ENCODE data around the gene CDKL1. TPM values are rescaled to one million over a fixed set of nuclear protein-coding genes. Genes with fewer than 3 reads are reported as not detected.
"Not testable (repeated sequence)": the region's sequence is repeated elsewhere in the genome, so short reads cannot be mapped to it uniquely, and the experiment has no call there.

The CDKL1 gene
- polyA plus RNA-seq, 10 donors: 2.6 to 7.5 (median 4.9) TPM

DNA sequence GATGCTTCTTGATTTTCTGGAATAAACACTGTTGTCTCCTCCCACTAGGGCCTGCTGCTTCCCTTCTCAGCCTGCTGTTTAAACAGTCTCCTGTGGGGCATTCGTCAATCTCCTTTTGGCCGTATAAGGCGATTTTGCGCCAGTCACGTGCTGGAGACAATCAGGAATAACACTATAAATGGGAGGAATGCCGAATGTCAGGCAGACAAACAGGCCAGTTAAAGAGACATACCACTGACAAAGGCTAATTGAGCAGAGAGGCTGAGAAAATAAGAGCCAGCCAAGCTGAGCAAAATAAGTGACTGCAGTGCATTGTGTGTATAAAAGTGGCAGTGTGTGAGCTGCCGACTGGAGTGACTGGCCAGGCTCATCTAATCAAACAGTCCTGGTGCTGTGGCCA is 61.3 kb downstream of the CDKL1 start:
- peak; percentile 81 to 92 (median 83) for DNase-seq

DNA sequence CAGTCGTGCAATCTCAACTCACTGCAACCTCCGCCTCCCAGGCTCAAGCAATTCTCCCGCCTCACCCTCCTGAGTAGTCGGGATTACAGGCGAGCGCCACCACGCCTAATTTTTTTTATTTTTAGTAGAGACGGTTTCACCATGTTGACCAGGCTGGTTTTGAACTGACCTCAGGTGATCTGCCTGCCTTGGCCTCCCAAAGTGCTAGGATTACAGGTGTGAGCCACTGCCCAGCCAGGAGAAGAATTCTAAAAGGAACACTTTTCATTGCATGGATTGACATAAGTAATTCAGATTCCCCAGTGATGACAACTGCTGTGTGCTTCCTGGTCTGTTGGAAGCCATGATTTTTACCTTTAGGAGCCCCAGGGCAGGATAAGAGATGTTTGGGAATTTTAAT is 62.5 kb downstream of the CDKL1 start:
- no peak for DNase-seq

DNA sequence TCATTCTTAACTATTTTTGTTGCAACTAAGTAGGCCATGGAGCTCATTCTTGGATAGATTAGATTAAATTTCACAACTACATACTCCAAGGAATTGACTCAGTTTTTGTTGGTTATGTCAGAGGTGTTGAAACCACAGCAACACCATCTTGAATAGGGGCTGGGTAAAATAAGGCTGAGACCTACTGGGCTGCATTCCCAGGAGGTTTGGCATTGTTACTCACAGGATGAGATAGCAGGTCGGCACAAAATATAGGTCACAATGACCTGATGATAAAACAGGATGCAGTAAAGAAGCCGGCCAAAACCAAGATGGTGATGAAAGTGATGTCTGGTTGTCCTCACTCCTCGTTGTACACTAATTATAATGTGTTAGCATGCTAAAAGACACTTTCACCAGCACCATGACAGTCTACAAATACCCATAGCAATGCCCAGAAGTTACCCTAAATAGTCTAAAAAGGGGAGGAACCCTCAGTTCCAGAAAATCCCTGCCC is 63.6 kb downstream of the CDKL1 start:
- DNase-seq: peak in 2 of 3 donors; percentile 22 to 78

DNA sequence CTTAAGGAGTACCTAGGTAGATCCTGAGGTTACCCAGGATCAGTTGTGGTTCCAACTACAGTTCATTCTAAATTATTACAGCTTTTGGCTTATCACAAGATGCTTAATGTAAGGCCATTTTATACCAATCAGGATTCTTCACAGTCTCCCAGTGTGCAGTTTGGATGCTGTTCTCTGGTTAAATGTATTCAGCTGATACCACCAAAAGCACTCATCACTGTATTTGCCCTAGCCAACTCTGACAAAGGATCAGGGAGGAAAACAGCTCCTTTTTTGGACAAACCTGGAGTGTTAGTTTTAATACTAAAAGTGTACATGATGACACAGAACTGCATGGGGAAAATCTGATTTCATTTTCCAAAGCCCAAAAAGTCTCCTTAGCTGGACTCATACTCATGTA is 65.1 kb downstream of the CDKL1 start:
- no peak for DNase-seq

DNA sequence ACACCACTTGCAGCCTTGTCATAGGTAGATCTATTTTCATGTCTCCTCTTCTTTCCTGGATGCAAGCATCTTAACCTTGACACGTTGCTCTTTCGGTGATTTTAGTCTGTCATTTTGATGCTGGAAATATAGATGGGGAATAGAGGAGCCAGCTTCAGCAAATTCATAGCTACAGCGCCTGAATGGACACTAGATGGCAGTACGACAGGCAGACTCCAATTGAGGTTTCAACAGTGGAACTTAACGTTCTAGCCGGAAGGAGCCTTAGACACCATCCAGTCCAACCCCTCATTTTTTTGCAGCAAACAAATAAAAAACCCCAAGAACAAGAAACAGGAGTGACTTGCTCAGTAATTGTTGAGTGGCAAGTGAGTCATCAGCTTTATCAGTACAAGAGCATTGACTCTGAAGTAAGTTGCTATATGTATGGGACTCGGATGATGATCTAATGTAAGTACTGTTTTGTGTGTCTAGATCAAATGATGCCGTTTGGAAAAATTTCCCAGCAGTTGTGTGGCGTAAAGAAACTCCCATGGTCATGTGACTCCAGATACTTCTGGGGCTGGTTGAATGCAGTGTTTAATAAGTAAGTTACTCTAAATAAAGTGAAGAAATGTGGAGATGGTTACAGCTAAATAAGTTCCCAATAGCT is 75.5 kb downstream of the CDKL1 start:
- peak; percentile 87 to 94 (median 88) for DNase-seq

DNA sequence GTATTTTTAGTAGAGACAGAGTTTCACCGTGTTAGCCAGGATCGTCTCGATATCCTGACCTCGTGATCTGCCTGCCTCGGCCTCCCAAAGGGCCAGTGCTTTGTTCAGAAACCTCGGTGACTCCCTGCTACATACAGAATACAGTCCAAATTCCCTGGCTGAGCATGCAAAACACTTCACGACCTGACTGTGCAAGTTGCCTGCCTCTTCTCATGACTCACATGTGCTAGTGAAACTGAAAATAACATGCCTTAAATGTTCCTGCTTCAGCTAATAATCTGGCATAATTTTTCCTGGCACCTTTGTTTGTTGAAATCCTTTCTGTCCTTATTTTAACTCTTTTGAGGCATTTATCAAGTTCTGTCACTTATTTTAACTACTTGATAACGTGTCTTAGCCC is 76.4 kb downstream of the CDKL1 start:
- no peak for DNase-seq

DNA sequence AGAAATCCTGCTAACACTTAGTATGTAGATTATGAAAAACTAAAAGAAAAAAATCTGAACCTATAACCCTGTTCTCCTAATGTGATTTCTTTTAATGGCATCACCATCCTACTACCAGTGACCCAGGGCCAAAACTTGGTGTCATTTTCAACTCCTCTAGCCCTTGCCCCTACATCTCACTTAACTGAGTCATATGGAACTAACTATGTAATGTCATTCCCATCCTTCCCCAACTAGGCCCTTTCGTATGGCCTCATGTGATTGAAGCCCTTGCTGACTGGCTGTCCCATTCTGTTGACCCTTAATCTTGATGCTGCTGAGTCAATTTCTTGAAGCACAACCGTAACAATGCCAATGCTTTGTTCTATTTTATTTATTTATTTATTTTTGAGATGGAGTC is 77.0 kb downstream of the CDKL1 start:
- no peak for DNase-seq

DNA sequence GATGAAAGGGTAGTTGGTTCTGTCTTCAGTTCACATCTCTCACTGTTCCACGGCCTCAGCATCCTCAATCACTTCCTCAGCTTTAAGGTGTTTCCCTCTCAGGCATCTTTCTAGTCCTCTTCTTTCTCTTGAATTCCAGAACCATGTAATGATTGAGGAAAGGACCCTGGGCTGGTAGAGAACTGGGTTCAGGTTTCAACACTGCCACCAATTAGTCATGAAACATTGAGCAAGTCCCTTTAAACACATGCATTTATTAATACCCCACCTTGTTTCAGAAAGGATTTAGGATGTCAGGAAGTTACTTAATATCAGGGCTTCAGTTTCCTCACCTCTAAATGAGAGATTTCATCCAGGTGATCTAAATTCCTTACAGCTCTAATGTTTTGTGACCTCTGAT is 77.4 kb downstream of the CDKL1 start:
- DNase-seq: no peak

DNA sequence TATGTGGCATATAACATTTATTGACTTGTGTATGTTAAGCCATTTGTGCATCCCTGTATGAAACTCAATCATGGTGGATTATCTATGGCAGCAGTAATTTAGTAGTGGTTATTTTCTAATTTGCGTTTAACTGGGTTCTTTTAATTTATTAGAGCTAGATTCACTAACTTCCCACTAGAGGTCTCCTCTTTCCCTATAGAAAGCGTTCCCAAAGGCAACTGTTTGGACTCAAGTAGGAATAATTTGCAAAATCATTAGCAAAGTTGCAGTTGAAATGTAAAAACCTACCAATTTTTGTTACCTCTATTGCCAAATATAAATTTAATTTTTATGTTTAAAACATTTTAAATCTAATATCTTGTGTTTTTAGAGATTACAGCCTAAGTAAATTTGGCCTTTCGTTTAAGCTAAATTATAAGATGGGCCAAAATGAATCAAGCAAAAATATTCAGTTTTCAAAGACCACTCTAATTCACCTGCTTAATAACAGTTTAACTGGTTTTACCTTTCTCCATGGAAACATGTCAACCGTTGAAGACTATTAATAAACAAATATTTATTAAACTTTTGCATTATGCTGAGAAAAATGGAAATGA is 78.6 kb downstream of the CDKL1 start:
- DNase-seq: peak; percentile 22 to 53 (median 34)

DNA sequence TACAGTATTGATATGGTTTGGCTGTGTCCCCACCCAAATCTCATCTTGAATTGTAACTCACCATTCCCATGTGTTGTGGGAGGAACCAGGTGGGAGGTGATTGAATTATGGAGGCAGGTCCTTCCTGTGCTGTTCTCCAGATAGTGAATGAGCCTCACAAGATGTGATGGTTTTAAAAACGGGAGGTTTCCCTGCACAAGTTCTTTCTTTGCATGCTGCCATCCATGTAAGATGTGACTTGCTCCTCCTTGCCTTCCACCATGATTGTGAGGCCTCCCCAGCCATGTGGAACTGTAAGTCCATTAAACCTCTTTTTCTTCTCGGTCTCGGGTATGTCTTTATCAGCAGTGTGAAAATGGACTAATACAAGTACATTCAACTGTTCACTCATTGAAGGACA is 82.6 kb downstream of the CDKL1 start:
- DNase-seq: not testable (repeated sequence)

DNA sequence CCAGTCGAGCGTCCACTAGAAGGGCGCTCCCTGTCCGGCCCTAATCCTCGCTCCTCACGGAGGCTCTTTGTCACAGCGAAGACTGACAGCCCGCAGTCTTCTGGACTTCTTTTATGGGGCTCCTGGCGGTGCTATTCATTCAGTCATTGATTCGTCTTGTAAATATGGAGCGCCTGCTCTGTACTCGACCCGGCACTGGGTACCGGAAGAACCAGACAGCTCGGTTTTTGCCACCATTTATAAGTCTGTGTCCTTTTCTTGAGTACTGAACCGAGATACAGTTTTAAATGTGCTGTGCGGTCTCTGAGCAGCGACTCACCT is 84.0 kb downstream of the CDKL1 start:
- no peak for DNase-seq

DNA sequence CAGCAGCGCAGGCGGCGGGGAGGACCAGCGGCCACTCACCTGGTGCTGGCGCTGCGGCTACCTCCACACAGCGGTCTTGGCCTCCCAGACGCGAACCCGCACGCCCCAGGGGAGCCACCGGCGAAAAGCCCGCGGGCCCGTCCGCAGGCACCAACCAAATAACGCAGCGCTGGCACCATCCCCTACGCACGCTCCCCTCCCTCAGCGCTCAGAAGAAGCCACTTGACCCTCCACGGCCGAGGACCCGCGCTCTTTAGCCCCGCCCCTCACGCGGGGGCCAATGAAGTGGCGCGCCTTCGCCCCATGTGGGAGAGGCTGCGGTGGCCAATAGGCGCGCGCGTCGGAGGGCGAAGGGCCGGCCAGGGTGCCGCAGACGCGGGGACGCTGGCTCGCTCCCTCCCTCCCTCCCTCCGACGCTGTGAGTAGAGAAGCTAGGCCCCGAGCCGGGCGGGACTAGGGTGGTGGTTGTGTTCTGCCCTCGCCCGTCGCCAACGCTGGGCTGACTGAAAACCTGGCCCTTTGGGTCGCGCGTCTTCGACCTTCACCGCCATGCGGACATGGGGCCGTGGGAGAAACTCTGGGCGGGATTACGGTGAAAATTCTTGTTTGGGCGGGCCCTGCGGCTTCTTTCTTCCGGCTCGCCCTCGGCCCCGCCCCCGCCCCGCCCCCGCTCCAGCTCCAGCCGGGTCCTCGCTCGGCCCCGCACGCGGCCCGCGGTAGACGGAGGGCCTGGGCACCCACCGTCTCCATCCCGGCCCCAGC is 84.5 kb downstream of the CDKL1 start, which contains the start of the genes DMAC2L and L2HGDH:
DMAC2L (plus strand) TSS at position 353 of the 762 bp plus-strand sequence. CDS start 9,164 bp downstream, outside the sequence.
L2HGDH (minus strand) TSS at position 258 of the 762 bp plus-strand sequence; CDS start at position 179, 79 bp downstream.
- peak; percentile 94 to 98 (median 94) for DNase-seq

DNA sequence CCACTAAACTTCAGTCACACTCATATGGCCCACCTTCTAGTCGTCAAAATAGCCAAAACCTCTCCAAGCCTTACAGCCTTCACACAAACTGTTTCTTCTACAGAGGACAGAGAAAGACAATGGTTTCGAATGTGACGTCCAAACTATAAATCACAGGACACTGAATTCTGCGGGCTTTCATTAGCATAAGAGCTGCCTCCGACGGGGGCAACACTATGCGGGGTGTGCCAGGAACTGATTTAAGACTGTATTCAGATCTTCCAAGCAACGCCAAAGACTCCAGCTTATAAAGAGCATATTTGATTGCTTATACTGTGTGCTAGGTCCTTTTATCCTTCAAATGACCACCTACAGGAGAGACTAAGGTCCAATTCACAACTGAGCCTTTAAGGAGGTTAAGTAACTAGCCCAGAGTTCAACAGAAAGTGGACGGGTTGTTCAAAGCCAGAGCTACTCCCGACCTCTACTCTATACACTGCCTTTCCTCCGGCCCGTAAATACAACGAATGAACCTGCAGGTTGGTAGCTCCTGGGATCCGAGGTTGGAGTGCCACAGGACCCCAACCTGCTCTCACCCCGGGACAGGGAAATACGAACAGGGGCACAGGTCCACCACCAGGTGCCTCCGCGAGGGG is 85.2 kb downstream of the CDKL1 start:
- DNase-seq: peak in 2 of 3 donors; percentile 13 to 19

DNA sequence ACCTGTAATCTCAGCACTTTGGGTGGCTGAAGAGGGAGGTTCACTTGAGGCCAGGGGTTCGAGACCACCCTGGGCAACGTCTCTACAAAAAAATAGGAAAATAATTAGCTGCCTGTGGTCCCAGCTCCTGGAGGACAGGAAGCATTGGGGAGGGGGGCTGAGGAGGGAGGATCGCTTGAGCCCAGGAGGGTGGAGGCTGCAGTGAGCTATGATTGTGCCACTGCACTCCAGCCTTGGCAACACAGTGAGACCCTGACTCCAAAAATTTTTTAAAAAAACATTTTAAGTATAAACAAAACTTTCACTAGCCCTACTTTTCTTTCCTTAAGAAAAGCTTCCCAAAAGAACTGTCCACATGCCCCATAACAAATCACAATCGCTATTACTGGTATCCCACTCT is 86.2 kb downstream of the CDKL1 start:
- no peak for DNase-seq

DNA sequence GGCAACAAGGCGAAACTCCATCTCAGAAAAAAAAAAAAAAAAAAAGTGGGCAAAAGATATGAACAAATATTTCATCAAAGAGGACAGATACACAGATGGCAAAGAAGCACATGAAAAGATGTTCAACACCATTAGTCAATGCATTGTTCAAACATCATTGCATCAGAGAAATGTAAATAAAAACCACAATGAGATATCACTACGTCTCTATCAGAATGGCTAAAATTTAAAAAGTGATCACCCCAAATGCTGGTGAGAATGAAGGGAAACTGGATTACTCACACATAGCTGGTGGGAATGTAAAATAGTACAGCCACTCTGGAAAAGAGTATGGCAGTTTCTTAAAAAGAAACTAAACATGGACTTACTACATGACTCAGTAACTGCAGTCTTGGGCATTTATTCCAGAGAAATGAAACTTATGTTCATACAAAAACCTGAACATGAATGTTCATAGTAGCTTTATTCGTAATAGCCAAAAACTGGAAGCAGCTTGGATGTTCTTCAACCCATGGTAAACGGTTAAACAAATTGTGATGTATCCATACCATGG is 88.2 kb downstream of the CDKL1 start:
- DNase-seq: no peak

DNA sequence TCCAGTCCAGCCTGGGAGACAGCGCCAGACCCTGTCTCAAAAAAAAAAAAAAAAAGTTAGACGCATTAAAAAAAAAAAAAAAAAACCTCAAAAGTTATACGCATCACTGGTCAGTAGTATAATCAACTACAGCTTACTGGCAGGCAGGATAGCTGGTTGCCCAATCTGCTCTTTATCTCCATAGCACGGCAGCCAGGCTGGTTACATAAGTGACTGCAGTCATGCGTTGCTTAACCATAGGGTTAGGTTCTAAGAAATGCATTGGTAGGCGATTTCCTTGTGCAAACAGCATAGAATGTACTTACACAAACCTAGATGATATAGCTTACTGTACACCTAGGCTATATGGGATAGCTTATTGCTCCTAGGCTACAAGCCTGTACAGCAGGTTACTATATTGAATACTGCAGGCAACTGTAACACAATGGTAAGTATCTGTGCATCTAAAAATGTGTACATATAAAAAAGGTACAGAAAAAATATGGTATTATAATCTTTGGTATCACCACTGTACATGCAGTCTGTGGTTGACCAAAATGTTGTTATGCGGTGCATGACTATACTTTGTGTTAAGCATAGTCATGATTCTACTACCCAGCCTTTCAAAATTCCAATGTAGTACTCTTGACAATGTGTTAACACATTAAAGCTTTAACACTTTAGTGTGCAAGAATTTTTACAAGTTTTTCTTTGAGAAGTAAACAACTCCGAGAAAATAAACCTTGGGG is 92.8 kb downstream of the CDKL1 start:
- no peak for DNase-seq

DNA sequence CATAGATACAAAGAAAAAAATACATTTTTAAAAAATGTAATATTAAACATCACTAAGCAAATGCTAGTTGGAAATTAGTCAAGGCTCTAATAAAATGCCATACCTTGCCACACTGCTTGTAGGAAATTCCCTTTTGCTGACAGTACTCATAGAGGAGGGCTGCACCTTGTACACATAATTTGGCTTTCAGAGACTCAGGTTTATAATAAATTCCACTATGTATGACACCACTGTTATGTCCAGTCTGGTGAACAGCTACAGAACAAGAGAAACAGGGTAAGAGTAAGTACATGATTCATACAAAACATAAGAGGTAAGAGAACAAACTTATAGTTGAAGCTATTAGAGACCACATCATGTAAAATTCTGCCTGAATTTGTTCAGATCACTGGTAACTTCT is 94.8 kb downstream of the CDKL1 start:
- no peak for DNase-seq

DNA sequence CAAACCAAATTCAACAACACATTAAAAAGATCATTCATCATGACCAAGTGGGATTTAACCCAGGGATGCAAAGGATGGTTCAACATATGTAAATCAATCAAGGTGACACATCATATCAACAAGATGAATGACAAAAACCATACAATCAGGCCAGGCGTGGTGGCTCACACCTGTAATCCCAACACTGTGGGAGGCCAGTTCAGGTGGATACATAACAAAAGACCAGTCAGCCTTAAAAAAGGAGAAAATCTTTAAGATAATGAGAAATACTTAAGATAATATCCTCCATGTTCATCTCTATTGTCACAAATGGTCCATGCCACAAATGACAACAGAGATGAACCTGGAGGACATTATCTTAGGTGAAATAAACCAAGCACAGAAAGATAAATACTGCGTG is 97.1 kb downstream of the CDKL1 start:
- DNase-seq: no peak

DNA sequence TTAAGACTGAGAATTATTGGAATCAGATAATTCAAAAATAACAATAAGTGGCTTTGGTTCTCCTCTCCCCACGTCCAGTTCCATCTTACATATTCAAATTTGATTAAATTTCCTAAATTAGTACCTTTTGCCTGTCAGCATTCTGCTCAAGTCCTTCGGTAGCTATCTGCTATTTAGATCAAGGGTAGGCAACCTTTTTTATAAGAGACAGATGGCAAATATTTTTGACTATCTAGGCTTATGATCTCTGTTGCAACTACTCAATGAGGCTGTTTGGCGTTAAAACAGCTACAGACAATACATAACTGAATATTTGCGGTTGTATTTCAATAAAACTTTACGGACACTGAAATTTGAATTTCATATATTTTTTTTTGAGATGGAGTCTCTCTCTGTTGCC is 106.4 kb downstream of the CDKL1 start:
- DNase-seq: no peak

DNA sequence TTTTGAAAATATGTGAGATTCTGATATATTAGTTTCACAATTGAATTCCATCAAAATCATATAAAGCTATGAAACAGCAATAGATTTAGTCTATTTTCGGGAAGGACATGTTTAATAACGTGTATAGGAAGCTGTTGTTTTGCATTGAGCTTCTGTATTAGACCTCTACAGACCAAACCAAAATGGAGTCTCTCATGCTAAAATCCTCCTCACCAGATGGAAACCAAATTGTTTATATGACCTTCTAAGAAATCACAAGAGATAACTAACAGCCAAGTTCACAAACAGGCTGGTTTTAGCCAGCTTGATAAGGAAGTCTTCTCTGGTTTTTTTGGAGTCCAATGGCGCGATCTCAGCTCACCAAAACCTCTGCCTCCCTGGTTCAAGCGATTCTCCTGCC is 108.5 kb downstream of the CDKL1 start:
- no peak for DNase-seq

DNA sequence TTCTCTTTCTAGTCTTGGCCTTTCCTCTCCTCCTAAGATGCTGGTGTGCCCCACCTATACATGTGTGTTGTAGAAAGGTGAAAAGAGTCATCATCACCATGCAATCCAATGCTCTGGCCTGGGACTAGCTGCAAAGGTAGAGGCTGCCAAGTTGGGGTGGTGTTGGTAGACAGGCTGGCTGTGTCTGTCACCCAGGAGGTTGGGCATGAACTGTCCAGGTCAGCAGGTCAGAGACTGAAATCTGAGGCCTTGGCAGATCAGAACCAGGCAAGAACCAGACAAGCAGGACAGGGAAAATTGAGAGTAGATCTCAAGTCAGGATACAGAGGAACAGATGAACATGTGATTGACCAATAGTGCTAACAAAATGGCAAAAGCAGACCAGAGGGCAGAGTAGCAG is 110.8 kb downstream of the CDKL1 start:
- no peak for DNase-seq
